Activated CD4-positive, alpha-beta T cell treated with anti-CD3 and anti-CD28 coated beads for 1 hour (primary cell): ENCODE measurements around the gene DIRAS2.
"Not testable (repeated sequence)": the region's sequence is repeated elsewhere in the genome, so short reads cannot be mapped to it uniquely, and the experiment has no call there.

Experiments
- DNase-seq: peaks from one replicate; pipeline ENCODE4 v3.0.0-alpha.2; 2020

The DIRAS2 gene, protein sequence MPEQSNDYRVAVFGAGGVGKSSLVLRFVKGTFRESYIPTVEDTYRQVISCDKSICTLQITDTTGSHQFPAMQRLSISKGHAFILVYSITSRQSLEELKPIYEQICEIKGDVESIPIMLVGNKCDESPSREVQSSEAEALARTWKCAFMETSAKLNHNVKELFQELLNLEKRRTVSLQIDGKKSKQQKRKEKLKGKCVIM

DNA sequence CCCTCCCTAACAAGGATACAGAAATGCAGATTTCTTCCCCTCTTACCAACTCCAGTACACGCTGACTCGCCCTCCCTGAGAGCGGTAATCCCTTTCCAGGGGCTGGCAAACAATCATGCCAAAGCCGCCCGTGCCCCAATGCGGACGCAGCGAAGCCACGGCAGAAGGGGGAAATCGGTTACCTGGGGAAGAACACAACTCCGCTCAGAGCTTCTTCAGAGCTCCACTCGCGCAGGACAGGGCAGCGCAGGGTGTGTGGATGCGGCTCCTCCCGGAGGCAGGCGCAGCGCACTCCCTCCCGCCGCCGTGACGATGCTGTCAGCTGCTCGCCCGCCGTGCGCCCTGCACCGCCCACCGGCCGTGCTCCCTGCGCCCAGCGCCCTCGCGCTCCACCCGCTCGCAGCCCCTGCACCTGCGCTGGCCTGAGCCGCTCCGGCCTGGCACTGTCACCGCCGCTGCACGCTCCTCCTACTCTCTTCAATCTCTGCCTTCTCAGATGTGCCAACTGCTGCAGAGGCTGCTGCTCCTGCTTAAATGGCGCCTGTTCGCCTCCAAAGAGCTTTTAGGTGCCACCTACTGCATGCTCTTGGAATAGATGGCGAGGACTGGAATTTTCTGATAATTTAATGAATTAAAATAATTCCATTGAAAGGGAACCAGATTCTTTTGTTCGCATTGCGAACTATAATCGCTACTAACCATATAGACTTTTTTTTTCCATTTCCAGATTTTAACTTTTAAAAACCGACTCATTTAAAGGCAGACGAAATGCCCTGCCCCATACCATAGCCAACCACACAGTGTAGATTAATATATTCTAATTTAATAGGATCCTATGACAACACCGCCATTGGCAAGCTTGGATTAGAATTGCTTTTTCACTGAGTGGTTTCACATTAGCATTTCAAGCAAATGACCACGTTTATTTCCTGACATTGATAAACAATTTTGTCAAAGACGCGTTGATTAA is at the start of gene DIRAS2:
Gene DIRAS2, minus strand, starts transcription at position 255 of the 970 bp plus-strand sequence. CDS start 28,997 bp downstream, outside the sequence.
- DNase-seq: no peak

DNA sequence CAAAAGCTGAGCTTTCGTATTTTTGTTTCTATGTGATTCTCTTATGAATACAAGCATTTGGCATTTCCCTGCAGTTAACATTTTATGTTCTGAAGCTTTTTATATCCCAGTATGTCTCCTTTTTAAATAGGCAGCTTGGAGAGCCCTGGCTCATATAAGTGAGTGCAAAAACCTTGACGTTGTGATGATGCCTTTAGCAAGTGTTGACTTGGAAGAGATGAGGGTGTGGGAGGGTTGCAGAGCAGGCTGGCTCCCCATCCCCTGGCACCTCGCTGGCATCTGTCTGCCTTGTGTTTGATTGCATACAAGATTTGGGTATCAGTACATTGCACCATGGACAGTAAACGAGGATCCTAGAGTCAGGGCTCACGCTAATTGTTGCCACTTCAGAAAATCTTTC is 42.1 kb upstream of the DIRAS2 start:
- DNase-seq: no peak

DNA sequence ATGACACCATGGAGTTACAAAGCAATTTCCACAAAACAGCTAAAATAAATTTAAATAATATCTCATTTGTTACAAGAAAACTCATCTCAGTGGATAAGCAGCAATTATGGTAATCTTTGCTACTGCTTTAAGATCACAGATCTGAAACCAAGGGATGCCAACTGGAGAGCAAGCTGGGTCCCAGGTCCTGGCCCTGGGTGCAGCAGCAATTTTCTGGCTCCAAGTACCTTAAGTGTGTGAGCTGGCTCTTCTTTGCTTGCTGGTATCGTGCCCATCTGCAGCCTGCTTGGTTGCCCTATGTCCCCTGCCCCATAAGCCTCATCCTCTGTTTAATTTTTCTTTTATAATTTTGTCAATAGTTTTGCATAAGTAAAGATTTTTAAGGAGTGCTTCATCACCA is 41.5 kb upstream of the DIRAS2 start:
- no peak for DNase-seq

DNA sequence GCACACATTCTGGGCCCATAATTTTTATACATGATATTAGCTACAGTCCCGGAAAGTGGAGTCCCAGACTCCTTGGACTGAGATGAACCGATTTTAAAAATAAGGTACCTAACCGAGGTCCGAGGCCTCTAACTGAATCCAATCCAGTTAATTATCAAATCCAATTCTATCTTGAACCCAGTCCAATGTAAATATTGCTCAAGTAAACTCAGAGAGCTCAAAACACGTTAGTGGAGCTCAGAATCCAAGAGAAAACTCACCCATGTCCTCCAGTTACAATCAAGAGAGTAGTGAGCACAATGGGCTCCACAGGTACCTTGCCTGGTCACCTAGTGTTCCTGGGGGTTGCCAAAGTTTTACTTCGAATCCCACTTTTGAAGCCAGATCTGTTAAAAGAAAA is 37.9 kb upstream of the DIRAS2 start:
- no peak for DNase-seq

DNA sequence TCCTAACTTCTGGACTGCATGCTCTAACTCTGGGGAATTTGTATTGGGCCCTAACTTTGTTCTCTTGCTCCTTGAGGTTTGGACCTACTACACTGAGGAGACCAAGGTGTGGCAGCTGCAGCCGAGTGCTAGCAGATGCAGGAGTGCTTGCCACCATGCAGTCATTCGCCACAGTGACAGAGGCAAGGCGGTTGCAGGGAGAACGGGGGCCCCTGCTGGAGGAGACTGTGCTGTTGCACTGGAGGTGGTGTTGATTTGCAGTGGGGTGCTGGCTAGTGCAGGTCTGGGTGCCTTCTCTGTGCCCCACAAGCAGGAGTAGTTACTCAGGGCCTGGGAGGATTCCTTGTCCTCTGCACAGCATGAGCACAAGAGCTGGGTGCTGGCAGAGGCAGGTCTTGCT is 22.4 kb upstream of the DIRAS2 start:
- no peak for DNase-seq

DNA sequence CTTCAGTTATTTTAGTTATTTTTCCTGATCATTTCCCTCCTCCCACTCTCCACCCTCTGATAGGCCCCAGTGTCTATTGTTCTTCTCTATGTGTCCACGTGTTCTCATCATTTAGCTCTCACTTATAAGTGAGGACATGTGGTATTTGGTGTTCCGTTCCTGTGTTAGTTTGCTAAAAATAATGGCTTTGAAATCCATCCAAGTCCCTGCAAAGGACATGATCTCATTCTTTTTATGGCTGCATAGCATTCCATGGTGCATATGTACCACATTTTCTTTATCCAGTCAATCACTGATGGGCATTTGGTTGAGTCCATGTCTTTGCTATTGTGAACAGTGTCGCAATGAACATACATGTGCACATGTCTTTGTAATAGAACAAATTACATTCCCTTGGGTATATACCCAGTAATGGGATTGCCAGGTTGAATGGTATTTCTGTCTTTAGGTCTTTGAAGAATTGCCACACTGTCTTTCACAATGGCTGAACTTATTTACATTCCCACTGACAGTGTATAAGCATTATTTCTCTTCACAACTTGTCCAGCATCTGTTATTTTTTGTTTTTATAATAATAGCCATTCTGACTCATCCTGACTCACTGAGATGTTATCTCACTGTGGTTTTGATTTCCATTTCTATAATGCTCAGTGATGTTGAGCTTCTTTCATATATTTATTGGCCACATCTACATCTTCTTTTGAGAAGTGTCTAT is 17.2 kb upstream of the DIRAS2 start:
- no peak for DNase-seq

DNA sequence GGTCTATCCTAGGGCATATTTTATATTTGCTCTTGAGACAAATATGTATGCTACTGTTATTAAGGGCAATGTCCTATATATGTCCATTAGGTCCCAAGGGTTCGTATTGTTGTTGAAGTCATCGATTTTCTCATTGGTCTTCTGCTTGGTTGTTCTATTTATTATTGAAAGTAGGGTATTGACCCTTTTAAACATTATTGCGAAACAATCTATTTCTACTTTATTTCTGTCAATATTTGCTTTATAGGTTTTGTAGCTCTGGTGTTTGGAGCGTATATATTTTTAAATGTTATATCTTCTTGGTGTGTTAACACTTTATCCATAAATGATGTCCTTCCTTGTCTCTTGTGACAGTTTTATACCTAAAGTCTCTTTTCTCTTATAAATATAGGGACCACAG is 16.2 kb upstream of the DIRAS2 start:
- DNase-seq: no peak

DNA sequence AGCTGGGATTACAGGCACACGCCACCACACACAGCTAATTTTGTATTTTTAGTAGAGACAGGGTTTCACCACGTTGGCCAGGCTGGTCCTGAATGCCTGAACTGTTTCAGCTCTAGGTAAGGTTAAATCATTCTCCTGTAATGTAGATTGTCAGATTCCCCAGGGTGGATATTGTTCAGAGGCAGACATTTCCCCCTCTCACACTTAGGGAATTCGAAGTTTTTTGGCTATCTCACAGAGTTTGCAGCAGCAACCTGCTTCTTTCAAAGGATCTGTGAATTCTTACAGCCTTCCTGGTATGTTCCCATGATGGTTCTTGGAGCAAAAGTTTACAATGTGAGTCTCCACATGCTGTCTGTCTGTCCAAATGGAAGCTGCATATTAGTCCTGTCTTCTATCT is 15.6 kb upstream of the DIRAS2 start:
- no peak for DNase-seq

DNA sequence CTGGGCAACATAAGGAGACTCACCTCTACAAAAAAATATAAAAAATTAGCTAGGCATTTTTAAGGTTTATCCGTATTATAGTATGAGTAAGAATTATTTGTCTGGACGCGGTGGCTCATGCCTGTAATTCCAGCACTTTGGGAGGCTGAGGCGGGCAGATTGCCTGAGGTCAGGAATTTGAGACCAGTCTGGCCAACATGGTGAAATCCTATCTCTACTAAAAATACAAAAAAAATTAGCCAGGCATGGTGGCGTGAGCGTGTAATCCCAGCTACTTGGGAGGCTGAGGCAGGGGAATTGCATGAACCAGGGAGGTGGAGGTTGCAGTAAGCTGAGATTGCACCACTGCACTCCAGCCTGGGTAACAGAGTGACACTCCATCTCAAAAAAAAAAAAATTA is 14.3 kb upstream of the DIRAS2 start:
- DNase-seq: not testable (repeated sequence)

DNA sequence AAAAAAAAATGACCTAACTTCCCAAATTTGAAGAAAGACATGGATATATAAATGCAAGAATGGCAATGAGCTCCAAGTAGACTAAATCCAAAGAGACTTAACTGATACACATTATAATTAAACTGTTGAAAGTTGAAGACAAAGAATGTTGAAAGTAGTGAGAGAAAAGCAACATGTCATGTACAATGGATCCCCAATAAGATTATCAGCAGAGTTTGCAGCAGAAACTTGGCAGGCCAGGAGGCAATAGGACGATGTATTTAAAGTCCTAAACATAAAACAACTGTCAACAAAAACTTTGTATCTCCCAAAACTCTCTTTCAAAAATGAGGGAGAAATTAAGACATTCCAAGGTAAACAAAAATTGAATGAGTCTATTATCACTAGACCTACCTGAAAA is 8.6 kb upstream of the DIRAS2 start:
- no peak for DNase-seq

DNA sequence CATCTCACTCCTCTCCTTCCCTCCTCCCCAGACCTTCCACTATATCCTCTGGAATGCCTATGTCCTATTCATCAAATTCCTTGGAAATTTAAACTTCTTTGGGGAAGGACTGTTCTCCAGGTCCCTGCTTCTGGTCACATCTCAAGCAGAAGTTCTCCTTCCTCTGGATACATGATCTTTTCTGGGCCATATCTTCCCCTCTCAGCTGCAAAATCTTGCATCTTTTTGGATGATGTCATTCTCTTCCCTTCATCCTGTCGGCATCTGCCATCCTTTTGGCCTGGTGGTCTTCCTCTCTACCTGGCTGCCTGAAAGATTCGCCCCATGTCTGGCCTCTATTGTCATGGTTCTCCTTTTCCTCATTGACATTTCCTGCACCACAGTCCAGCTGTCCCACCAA is 5.2 kb upstream of the DIRAS2 start:
- no peak for DNase-seq

DNA sequence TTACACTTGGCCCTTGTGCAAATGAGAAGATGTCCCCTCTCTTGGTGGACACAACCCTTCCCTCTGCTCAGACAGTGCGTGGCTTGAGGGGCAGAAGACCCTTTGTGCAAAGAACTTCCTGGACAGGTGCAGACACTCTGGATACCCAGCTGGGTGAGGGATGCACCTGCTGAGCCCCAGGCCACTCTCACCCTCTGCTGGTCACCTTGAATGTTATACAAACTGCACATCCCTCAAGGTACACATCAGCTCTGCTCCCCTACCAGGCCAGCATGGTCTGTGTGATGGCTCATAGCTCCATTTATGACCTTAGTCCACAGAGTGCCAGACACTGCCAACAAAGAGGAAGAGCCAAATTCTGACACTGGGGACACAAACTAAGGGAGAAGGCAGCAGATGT is 3.1 kb upstream of the DIRAS2 start:
- DNase-seq: no peak

DNA sequence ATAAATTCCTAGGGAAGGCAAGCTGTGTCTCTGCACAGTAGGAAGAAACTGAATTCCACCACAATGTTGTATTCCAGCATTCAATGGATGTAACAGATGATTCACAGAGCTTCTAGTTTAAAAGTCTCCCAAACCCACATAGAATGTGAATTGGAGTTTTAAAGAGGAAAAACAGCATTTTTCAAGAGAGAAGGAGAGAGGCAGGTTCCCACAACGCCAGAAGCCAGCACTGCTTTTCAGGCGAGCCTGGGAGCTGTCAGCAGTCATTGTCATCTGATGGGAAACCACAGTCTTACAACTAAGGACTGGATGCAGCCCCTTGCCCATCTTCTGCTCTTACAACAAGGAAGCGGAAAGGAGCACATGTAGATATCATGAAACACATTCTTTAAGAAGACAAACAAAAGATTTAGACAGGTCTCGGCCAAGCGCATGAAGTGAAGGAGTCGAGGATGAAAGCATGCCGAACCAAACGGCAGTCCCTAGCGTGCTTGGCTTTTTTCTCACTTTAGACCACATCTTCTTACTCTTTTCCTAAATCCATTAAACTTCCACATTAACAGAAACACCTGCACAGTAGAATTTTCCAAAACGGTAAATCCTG is 638 bp downstream of the DIRAS2 start:
- no peak for DNase-seq

DNA sequence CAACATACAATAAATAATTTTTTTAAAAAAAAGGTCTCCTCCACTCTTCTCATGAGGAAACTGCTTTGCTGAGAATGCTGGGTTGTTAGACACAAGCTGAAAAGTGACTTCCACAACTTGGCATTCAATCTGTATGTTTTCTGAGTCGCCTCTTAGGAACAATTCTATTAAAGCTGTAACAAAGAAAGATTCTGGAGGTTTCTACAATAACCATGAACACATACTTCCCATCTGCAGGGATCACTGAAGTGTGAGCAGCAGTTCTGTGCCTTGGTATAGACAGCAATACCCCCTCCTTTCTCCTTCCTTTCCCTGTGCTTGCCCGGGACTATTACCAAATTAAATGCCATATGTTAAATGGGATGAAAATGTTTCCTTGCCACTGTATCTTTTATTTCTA is 1.5 kb downstream of the DIRAS2 start:
- DNase-seq: no peak

DNA sequence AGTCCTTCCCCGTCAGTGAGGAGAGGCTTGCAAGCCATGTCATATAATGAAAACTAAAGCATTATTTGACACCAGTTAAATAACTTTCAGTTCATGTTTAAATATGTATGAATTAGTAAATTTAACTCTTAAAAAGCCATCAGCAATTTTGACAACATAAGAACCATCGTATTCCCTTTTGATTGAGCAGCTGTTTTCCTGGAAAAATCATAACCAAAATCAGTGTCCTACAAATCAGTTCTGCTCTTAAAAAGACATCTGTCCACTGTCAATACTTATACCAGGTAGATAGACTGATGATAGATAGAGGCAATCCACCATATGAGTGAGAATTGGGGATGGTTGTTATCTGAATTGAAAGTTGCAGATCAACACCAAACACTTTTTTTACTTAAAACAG is 2.3 kb downstream of the DIRAS2 start:
- no peak for DNase-seq

DNA sequence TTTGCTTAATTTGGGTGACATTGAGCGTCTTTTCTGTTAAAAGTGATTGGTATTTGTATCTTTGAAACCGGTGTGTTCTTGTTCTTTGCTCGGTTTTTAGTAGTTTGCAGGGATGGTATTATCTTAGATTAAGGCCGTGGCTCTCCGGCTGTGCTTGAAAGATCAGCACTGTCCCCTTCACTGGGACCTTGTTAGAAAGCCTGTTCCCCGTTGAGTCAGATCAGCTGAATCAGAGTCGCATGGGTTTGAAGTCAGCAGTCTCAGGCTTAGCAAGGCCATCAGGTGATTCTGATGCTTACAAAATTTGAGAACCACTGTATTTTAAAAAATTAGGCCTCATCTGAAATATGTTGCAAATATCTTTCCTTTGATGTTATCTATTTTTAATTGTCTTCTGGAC is 5.0 kb downstream of the DIRAS2 start:
- no peak for DNase-seq

DNA sequence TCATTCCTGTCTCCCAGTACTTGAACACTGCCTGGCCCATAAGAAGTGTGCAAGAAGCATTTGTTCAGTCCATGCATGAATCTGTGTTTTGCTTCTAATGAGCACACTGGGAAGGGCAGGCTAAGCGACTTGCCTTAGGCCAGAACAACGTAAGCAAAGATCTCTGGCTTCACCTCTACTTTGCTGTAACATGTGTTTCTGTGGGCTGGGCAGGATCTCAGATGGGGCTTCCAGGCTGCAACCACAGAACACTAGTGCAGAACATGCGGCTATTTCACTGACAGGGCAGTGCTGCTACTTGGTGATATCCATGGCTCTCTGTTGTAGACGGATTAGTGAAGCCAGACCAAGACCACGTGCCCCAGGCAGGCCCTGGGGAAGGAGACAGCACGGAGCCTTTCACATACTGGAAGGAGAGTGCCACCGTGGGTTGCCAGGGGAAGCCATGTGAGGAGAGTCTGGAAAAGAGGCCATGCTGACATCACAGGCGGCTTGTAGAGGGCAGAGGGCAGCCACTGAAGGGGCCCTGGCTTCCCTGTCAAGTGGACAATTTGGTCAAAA is 9.9 kb downstream of the DIRAS2 start:
- DNase-seq: no peak

DNA sequence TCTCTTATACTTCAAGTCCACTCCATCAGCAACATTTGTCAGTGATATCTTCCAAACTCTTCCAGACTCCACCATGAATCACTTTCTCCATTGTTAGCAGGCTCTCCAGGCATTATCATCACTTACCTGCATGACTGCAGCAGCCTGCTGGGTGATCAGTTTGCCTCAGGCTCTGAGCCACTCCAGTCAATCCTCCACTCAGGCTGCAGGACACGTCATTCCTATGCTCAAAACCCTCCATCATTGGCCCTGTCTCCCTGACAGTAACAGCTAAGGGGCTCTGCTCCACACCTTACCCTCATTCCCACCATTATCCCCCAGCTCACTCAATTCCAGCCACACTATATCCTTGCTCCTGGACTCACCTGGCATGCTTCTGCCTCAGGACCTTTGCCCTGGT is 10.7 kb downstream of the DIRAS2 start:
- DNase-seq: no peak

DNA sequence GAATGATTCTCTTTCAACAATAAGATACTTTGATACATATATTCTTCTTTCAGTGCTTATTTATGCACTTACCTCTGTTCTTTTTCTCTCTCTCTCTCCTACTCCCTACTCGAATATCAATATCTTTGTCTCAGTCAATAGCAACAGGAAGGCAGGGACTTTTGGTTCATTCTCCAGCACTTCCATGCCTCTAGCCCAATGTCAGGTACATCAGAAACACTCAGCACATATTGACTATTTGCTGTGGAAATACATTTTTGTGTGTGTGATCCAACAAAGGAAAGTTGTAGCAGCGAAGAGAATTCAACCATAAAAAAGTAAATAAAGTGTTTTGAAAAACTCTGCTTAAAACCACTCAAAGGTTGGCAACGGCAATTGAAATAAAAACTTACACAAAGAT is 12.6 kb downstream of the DIRAS2 start:
- DNase-seq: no peak

DNA sequence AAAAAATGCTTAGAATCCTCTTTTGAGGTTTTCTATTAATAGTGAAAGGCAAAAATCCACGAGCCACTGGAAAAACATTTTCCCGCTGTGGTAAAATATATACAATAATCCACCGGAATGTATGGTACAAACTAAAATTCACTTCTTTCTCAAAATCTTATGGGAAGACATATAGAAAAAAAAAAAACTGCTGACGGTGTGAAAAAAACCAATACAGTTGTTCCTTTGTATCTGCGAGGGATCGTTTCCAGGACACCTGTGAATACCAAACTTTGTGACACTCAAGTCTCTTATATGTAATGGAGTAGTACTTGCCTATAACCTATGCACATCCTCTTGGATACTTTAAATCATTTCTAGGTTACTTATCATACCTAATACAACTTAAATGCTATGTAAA is 13.3 kb downstream of the DIRAS2 start:
- DNase-seq: no peak

DNA sequence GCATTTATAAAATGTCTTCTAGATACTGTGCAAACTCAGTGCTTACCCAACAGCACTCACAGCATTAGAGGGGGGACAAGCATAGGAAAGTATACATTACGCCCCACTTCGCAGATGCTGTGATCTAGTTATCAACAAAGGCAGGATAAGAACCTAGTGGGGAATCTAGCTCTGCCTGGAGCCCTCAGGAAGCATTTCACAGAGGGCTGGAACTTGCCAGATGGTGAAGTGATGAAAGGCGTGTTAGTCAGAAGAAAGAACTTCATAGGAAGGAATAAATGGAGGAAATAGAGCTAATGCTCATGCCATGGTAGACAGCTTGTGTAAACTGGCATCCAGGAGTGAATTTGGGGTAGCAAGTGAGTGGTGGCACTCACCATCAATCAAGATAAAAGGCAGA is 25.8 kb downstream of the DIRAS2 start:
- no peak for DNase-seq

DNA sequence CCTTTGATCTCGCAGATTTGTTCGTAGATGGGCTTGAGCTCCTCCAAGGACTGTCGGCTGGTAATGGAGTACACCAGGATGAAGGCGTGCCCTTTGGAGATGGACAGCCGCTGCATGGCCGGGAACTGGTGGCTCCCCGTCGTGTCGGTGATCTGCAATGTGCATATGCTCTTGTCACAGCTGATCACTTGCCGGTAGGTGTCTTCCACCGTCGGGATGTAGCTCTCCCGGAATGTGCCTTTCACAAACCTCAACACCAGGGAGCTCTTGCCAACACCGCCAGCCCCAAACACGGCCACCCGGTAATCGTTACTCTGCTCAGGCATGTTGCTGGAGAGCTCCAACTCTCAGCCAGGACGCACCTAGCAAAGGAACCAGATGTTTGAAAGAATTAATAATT is 29.1 kb downstream of the DIRAS2 start:
- no peak for DNase-seq

DNA sequence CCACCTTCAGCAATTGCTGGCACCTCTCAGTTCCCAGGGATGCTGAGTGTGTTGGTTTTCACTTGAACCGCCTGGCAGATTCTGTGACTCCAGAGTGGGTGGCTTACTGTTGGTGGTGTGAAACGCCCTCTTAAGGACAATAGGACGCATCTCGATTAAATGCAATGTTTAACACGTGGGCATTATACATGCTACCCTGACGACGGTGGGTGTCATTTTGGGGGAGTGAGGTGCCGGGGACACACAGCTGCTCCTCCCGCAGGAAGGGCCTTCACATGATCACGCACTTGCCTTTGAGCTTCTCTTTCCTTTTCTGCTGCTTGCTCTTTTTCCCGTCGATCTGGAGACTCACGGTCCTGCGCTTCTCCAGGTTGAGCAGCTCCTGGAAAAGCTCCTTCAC is 29.7 kb downstream of the DIRAS2 start:
- DNase-seq: no peak
